Fibroblast of skin of right biceps (primary cell): ENCODE data around the gene TP53BP1.

Experiments
- DNase-seq: peaks from one replicate; pipeline ENCODE4 v3.0.0-alpha.2; 2013

The TP53BP1 gene

DNA sequence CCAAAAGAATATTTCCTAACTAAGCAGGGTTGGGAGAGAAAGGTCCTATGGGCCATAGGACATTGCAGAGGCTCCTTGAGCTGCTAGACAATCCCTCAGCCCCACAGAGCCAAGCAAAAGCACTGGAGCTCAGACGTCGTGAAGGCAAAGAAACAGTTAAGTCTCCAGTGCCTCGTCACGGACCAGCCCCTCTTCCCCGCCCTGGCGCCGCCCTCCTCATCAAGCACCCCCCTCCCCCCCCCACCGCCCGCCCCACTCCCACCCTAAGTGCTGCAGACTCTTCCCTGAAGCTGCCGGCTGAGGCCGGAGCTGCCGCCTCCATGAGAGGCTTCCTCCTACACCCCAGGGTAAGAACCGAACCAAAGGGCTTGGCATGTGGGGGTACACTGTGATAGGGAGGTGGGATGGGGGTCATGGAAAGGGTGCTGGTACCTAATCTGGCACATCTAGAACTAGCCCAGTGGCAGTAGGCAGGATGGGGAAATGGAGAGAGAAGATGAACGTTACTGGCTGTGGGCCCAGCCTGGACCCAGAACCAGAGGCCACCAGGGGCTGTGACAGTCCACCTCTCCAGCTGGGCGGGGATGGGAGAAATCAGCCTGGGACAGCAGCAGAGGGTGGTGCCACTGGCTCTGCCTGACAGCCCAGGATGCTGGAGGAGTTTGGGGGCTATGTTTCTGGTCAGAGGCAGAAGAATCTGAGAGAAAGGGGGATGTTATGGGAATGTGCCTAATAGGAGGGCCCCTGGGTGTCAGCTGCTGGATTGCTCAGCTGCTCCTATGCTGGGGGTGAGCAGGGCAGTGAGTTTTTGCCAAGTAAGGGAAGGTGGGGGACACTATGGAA is 24.6 kb upstream of the TP53BP1 start, which contains the start of gene MAP1A:
Gene MAP1A, plus strand, starts transcription at position 255 of the 843 bp plus-strand sequence. CDS start 3,866 bp downstream, outside the sequence.
- peak; percentile 85 for DNase-seq

DNA sequence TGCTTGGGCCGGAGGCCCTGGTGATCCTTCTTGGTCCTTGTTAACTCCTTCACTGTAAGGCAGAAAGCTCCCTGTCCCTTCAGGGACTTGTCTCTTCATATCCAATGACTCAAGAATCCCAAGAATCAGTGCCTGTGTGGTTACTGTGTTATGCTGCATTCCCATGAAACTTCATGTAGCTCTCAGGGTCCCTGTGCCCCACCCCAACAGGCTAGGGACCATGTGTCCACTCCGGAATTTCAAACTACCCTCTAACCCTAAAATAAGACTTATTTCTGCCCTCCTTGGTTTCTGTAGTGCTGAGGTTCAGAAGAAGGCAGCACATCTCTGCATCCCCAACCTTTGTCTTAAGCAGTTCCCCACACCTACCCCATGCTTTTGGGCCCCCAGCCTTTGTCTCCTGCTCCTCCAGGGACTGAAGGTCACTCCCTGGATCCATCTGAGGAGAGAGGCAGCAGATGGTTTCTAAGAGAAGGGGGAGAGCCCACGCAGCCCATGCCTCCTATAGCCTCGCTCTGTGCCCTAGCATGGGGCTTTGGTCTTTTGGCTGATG is 23.9 kb upstream of the TP53BP1 start:
- peak; percentile 87 for DNase-seq

DNA sequence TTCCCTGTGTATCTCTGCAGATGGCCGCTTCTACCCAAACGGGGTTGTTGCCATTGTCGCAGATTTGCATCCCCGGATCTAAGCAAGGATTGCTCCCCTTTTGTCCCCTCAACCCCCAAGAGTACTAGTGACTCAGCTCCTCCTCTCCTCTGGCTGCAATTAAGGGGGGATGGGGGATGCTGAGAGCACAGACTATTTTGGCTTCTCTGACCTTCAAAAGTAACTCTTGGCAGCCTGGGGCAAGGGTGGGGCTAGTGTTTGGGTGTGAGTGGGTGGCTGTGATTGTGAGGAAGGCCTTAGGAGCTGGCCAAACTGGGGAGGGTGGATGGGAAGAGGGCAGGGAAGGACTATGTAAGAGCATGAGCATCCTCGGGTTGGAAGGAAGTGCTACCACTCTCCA is 23.2 kb upstream of the TP53BP1 start:
- DNase-seq, result peak; percentile 73

DNA sequence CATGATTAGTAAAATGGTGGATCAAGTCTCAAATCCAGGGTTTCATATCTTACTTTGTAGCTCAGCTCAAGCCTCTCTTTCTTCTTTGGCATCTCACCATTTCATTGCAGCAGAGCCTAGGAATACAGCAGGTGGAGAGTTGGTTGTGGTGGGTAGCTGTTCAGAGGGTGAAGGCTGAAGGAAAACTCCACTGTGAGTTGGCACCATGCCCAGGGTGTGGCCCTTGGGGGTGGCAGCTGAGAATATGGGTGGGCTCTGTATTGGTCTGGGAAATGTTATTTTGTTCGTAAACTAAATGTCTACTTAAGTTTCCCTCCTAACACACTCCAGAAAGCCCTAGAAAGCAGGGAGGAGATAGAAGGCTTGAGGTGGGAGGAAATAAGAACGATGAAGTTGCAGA is 22.8 kb upstream of the TP53BP1 start:
- DNase-seq, result no peak

DNA sequence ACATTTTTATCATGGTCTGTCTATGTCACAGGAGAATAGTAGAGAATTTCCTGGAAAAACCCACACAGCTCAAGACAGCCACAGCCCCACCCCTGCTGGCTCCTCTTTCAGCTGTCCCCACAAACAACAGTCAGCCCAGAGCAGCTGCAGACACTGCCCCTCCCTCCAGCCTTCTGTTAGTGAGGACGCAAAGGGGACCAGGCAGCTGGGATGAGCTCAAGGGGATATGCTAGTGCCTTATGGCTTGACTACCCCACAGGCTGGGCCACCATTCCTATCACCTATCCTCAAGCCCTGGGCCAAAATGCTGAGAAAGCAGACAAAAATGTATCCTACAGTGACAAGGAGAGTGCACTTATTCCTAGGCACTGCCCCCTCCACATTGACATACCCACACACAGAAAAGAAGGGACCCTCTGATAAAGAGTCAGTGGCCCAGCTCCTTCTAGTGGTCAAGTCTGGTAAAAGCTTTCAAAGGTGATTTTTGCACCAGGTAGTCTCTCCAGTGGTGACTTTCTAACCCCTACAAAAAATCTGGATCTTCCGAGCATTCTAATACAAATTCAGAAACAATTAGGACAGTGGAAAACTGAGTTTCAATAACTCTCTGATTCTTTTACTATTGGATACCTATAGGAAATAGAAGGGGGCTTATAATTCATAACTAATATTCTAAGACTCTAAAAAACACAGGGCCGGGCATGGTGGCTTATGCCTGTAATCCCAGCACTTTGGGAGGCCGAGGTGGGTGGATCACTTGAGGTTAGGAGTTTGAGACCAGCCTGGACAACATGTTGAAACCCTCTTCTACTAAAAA is 21.5 kb upstream of the TP53BP1 start:
- peak; percentile 49 for DNase-seq

DNA sequence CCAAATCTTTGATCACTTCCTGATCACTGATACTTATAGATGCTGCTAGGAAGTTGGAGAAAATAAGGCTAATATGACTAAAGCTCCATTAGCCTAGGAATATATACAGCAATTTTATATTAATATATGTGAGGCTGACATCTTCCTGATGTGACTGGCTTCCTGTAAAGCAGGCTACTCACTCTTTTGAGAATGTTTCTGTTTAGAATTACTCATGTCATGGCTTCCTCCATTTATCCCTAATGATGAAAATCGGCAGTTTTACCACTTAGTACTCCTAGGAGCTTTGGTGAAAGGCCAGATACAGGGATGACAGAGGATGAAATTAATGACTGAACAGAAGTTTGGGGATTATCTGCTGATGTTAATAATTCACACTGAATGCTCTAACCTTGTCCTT is 20.6 kb upstream of the TP53BP1 start:
- peak; percentile 51 for DNase-seq

DNA sequence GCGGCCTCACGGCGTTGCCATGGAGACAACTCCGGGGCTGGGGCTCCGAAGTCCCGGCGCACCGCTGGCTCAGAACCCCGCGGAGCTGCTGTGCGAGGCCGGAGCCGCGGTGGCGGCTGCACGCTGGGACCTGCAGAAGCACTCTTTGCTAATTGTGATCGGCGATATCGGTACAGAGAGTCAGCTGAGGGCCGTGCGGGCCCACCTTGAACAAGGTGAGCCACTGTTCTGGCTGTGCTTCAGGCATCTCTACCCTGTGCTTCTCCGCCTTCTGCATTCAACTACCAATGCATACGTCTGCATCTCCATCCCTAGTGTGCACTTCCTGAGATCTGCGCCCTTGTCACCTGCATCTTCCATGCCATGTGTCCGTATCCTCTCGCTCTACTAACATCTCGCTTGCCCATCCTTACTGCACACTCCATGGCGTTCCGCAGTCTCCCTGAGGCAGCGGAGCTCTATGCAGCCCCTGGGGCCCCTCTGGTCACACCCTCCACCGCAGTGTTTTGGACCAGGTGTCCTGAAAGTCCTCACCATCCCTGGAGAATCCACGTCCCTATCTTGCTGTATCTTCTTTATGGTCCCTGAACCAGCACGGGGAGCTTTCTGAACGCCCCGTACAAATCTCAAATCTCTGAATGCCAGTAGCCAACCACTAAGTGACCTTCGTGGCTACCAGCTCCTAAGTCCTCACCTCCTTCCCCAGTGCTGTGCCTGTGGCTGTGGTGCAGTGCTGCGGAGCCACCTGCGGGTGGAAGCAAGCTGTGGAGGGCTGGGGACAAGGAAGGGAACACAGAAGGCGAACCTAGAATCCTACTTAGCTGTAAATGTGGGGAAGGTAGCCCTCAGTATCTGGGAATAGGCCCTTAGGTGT is 18.3 kb upstream of the TP53BP1 start:
- DNase-seq, result peak; percentile 12

DNA sequence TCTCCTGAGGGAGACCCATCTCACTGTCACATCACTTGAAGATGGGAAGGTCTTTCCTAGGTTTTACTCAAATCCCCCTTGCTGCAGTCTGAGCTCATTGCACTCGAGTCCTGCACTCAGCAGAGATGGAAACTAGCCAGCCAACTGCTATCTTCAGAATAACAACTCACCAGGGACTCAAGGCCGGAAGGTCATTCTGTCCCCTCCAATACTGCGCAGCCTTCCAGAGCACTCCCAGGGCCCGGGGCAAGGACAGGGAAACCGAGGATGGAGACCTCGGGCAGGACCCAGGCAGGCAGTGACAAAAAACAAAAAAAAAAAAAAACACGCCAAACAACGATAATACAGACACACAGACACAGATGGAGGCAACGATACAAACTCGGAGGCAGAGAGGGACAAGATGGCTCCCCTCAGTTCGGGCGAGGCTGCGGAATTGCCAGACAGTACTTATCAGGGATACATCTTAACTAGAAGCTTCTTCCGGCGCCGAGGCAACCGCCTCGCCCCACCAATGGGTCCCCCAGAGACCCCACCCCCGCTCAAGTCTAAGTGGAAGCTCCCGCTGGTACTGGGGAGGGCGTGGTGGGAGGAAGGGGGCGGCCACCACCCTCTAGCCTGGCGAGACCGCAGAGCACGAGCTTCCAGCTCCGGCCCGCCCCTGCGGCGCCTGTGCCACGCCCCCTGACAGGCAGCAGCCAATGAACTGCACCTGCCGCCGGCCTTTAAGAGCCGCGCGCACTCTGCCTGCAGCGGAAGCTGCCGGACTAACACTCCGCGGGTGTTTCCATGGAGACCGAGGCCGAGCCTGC is 17.4 kb upstream of the TP53BP1 start:
- peak; percentile 99 for DNase-seq

DNA sequence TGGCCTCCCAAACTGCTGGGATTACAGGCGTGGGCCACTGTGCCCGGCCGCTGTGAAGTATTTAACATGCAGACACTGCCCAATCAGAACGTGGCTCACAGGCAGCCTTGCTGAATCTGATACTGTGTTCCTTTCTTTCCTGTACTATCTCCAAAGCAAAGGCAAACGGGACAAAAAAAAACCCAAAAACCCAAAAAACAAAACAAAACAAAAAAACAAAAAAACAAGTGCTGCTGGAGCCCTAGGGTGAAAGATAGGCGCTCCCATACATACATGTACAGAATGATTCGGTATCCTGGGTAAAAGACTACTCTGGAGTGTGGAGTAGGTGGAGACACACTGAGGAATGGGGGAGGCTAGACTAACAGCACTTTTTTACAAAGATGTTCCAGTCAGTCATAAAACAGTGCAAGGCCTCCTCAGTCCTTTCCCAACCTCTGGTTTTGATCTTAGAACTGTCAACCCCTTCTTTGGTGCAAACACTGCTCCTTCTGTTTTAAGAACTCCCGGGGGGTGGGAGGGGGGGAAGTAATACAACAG is 16.8 kb upstream of the TP53BP1 start:
- DNase-seq, result peak; percentile 12

DNA sequence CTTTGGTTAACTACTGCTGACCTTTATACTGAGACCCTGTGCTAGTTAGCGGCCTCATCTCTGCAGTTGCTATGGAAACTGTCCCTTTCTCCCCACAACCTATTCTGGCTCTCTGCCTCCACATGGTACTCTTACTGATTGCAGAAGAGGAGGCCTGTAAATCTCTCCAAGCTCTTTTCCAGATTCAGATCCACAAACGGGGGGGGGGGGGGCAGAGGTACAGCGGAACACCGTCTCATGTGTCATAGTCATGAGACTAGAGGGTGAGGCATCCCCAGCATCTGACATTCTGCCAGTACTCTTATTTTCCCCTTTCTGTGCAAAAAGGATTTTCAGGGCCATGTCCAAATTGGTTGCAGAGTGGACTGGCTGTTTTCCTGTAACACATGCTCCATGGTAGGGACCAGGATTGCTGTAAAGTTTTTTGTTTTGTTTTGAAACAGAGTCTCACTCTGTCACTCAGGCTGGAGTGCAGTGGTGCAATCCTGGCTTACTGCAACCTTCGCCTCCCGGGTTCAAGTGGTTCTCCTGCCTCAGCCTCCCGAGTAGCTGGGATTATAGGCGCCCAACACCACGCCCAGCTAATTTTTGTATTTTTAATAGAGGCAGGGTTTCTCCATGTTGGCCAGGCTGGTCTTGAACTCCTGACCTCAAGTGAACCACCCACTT is 16.2 kb upstream of the TP53BP1 start:
- no peak for DNase-seq

DNA sequence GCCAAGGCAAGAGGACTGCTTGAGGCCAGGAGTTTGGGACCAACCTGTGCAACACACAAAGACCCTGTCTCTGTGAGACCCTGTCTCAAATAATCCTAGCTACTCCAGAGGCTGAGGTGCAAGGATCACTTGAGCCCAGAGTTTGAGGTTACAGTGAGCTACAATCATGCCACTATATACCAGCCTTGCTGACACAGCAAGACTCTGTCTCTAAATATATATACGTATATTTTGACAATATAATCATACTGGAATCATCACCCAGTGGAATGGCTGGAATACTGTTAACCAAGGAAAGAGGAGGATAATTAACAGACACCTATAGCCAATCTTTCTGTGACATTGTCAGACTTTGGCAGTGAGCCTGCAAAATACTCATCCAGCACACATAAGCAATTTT is 15.5 kb upstream of the TP53BP1 start:
- DNase-seq, result no peak

DNA sequence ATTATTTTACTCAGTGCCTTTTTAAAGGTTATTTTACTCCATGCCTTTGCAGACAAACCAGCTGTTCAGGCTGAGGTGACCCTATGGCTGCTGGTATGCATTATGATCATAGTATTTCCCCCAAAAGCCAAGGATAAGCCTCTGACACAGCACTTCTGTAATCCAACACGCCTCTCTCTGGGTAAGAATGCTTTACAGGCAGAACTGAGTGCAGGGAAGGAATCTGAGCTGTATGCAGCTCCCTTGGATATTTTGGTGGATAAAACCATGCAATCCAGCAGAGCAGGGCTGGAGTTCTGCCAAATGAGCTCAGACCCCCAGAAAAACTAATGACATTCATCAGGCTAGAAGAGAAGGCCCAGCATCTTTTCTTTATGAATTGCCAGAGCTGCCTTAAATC is 12.8 kb upstream of the TP53BP1 start:
- DNase-seq, result peak; percentile 84

DNA sequence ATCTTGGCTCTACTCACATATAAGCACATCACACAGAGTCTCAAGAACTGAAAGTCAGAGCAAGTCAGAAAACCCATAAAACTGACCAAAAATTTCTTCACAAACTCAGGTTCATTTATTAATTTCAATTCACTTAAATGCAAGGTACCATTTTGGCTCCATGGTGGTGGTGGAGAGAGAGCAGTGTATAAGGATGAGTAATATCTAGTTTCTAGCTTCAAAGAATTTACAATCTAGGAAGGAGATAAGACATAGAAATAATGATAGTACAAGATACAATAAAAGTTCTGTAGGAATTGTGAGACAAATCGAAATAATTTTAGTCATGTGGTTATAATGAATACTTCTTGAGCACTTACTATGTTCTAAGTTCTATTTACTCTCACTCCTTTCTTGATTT is 6.7 kb upstream of the TP53BP1 start:
- DNase-seq, result no peak

DNA sequence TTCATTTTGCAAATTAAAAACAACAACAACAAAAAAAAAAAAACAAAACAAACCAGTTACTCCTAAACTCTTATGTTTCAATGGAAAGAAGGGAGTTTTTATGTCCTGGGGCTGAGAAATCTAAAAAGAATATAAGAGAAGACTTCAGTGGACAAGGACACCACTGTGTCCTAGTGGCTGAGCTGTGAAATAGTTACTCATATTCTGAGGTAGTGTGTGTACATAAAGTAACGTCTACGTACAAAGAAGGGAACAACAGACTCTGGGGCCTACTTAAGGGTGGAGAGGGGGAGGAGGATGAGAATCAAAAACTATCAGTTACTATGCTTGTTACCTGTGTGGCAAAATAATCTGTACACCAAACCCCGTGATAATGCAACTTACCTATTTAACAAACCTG is 6.0 kb upstream of the TP53BP1 start:
- no peak for DNase-seq

DNA sequence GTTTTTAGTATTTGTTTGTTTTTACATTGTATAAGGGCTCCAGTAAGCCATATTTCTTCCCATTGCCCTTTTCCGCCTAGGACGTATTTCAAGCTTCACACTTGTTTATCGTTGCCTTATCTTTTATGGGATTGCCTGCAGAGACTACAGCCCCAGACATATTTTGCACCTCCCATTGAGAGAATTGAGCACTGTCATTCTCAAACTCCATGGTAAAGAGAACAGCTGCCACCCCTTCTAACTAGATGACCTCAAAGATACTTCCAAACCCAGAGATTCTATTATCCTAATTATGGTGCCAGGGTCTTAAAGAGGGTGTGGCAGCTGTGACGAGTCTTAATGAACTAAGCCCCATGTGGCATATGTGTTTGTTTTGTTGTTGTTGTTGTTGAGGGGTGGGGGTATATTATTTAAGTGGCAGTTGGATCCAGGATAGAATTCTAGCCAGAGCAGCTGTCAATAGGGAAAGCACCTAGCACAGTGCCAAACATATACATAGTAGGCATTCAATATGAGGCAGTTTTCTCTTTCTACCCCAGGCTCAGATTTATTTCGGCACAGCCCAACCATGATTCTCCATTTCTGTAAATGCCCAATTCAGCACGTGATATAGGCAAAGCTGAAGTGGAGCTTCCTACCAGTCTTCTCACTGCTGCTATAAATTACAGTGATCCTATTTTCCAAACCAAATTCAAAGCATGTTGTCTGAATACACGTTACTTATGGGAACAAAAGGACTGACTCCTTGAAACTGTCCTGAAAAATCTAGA is 932 bp upstream of the TP53BP1 start:
- DNase-seq, result no peak

DNA sequence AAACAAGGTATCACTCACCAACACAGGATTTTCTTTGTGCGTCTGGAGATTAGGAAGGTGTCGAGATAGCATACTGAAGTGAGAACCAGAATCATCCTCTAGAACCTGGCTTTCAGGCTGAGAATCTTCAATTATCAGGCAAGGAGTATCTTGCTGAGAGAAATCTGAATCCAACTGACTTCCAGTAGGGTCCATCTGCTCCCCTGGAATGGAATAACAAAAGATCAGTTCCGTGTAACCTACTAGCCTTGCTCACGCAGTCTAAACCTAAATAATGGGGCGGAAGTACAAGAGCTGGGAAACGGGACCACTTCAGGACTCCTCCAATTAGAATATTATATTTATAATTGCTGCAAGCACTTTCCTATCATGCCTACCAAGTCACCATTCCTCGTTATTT is 690 bp downstream of the TP53BP1 start:
- DNase-seq, result no peak

DNA sequence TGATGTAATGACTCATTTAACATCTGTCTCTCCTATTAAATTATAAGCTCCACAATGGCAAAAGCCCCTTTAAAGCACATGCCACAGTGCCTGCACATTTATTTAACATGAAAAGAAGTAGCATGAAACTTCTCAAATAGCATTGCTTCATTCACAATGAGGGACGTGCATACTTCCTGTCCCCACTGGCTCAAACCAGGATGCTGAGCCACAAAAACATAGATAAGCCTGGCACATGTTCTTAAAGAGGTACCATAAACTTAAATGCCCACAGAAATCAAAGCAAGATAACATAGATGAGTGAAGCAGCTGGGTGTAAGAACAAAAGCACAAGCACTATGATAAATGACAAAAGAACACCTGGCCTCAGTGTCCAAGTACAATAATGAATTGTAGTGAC is 3.8 kb downstream of the TP53BP1 start:
- DNase-seq, result no peak

DNA sequence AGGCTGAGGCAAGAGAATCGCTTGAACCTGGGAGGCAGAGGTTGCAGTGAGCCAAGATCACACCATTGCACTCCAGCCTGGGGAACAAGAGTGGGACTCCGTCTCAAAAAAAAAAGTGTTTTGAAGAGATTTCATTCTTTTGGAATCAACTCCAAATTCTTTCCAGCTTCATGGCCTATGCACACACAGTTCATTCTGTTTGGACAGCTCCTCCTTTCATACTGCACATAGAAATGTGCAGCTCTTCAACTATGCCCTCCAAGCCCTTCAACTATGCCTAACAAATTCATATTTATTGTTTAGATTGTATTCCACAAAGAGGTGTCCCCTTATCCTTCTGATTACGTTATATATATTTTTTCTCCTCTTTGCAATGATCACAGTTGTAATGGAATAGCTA is 4.2 kb downstream of the TP53BP1 start:
- no peak for DNase-seq

DNA sequence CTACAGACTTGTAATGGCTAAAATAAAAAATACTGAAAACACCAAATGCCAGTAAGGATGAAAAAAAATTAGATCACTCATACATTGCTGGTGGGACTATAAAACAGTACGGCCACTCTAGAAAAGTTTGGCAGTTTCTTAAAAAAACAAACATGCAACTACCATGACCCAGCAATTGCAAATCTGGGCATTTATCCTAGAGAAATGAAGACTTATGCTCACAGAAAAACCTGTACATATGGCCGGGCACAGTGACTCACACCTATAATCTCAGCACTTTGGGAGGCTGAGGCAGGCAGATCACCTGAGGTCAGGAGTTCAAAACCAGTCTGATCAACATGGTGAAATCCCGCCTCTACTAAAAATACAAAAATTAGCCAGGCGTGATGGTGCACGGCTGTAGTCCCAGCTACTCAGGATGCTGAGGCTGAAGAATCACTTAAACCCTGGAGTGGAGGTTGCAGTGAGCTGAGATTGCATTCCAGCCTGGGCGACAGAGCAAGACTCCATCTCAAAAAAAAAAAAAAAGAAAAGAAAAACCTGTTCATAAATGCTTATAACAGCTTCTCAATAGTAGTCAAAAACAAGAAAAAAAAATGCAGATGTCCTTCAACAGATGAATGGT is 5.6 kb downstream of the TP53BP1 start:
- no peak for DNase-seq

DNA sequence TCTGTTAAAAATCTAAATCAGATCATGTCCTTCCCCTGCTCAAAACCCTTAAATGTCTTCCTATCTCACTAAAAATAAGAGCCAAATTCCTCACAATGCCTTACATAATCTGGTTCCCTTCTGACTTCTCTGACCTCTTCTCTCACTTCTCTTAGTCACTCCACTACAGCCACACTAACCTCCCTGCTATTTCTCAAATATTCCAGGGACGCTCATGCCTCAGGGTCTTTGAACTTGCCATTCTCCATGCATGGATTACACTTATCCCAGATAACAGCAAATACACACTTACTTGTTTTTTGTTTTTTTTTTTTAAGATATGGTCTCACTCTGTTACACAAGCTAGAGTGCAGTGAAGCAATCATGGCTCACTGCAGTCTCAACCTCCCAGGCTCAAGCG is 8.5 kb downstream of the TP53BP1 start:
- DNase-seq, result no peak
